Stimulated activated CD8-positive, alpha-beta memory T cell treated with anti-CD3 and anti-CD28 coated beads, Interleukin-15, amount 100 ng/mL, for 48 hours (primary cell): ENCODE measurements around the gene MRPL36.
"Not testable (repeated sequence)": the region's sequence is repeated elsewhere in the genome, so short reads cannot be mapped to it uniquely, and the experiment has no call there.

Source experiments
- DNase-seq, 2 donors: peaks; one replicate each; pipeline ENCODE4 v3.0.0-alpha.2; 2020; ENCODE audit warnings: low read depth in 2 of 2

The MRPL36 gene

GRCh38 chr5:1799602-1800471 is at the start of gene MRPL36:
Gene MRPL36, minus strand, starts transcription at chr5:1799837. Its CDS starts 902 bp downstream, at chr5:1798935.
- DNase-seq: peak; percentile 88 to 90

- DNase-seq: no peak
These were observed 48.0 kb upstream of the MRPL36 start for GRCh38 chr5:1847611-1848010.

DNA sequence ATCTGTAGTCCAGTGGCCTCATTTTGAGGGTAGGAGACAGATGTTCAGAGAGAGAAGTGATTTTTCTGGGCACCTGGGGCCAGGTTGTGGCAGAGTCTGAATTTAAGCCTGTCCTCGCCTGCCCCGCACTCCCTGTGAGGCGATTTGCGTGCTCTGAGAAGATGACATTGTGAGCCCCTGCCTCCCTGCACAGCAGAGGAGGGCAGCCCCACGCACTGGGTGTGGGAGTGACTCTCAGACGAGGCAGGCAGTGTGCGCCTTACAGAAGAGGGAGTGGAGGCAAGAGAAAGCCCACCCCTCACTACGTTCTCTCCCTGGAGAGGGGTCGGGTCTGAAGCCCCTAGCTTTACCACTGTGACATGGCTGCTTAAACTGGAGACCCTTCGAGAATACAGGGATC is 47.4 kb upstream of the MRPL36 start:
- no peak for DNase-seq

GRCh38 chr5:1846583-1846982 is 46.9 kb upstream of the MRPL36 start:
- DNase-seq: no peak

- DNase-seq: no peak
These were observed 46.1 kb upstream of the MRPL36 start for GRCh38 chr5:1845696-1846095.

DNA sequence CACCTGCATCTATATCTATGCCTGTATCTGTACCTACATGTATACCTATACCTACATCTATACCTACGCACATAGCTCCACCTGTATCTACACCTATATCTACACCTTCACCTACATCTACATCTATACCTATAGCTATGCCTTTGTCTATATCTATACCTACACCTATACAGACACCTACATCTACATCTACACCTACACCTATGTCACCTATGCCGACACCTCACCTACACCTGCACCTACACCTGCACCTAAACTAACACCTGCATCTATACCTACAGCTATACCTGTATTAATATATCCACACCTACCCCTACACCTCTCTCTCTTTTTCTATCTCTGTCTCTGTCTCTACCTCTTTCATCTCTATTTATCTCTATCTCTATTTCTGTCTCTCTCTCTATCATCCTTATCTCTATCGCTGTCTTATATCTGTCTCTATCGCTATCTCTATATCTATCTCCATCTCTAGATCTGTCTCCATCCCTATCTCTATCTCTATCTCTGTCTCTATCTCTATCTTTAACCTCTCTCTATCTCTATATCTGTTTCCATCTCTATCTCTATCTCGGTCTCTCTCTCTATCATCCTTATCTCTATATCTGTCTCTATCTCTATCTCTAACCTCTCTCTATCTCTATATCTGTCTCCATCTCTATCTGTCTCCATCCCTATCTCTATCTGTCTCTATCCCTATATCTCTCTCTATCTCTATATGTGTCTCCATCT is 45.2 kb upstream of the MRPL36 start:
- DNase-seq: no peak

DNA sequence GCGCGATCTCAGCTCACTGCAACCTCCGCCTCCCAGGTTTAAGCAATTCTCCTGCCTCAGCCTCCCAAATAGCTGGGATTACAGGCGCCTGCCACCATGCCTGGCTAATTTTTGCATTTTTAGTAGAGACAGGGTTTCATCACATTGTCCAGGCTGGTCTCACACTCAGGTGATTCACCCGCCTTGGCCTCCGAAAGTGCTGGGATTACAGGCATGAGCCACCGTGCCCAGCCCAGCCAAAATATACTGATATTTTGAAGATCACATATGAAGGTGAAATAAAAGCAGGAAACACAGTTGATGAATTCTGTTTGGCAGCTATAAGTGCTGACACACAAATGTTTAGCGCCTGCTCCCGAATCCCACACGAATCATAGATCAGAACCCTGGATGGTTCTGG is 44.1 kb upstream of the MRPL36 start:
- DNase-seq: not testable (repeated sequence)

- DNase-seq: no peak
These were observed 42.6 kb upstream of the MRPL36 start for GRCh38 chr5:1842004-1842819.

DNA sequence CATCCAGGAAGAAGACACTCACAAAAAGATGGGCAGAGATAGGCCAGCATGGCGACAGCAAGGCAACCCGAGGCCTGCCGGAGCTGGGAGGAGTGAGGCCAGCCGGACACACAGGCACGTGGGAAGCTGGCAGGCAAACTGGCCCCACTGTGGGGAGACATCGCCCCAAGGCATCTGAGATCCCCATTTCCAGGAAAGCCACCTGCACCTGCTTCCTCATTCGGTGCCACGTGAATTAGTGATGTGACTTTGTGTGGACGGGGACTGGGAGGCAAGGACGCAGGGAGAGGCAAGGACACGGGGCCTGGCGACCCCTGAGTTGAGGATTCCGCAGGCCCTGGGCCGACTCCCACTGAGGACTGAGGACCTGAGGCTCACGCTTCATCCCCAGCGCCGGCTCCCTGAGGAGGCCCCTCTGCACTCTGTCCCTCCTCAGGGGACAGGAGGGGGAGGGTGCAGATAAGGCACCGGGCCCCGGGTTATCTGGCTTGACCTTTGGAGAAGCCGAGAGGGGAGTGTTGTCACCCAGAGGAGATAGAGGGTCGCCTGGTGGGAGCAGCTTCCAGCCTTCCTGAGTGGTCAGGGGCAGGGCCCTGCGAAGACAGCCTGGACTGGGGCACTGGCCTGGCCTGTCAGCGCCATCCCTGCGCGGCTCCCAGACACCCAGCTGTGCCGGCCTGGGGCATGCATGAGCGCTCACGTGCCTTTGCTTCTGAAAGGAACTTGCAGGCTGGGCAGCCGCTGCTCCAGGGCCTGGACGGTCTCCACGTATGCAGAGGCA is 41.3 kb upstream of the MRPL36 start:
- no peak for DNase-seq

- no peak for DNase-seq
These were observed 40.5 kb upstream of the MRPL36 start for GRCh38 chr5:1840071-1840547.

DNA sequence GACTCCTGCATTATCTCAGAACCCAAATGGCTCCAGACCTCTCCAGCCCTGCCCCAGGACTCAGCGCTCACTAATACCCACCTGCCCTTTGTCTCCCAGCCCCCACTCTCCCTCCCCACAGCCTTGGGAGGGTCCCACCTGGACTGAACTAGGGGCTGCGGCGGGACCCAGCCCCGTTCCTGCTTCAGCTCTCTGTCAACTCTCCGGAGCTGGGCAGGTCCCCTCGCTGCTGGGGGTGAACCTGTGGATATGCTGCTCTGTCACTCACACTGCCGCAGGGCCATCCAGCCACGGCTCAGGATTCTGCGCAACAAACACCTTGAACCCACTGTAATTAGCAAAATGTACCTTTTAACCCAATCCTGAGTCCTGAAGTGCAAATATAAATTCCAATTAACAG is 38.4 kb upstream of the MRPL36 start:
- DNase-seq: no peak

DNA sequence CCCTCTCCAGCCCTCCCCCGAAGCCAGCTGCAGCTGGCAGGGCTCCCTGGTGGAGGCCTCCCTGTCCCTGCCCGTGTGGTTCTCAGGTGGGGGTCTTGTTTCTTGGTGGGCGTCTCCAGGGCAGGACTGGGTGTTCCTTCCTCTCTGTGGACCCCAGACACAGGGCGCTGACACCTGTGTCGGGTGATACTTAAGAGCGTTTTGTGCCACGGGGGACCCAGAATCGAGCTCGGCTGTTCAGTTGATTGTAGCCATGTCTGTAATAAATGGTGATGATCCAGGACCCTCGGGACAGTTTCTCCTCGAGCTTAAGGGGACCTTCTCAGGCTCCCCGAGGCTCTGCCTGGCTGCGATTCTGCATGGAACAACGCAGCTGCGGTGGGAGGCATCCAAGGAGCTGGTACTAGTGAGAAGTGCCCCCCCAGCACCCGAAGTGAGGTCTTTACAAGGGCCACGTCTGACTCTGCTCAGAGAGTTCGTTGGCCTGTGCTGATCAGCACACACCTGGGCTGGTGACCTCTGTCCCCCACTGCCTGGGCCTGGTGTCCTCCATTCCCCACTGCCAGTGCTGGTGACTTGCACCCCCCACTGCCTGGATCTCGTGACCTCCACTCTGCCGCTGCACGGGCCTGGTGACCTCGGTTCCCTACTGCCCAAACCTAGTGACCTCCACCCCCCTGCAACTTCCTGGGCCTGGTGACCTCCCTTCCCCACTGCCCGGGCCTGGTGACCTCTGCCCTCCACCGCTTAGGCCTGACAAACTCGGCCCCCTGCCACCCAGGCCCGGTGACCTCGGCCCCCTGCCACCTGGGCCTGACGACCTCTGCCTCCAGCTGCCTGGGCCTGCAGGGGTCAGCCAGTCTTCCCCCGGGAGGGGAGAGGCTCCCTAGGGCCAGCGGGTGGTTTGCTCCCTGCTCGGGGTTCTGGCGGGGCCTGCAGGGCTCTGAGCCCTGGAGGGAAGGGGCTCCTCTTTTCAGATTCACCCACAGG is 37.5 kb upstream of the MRPL36 start:
- no peak for DNase-seq

DNA sequence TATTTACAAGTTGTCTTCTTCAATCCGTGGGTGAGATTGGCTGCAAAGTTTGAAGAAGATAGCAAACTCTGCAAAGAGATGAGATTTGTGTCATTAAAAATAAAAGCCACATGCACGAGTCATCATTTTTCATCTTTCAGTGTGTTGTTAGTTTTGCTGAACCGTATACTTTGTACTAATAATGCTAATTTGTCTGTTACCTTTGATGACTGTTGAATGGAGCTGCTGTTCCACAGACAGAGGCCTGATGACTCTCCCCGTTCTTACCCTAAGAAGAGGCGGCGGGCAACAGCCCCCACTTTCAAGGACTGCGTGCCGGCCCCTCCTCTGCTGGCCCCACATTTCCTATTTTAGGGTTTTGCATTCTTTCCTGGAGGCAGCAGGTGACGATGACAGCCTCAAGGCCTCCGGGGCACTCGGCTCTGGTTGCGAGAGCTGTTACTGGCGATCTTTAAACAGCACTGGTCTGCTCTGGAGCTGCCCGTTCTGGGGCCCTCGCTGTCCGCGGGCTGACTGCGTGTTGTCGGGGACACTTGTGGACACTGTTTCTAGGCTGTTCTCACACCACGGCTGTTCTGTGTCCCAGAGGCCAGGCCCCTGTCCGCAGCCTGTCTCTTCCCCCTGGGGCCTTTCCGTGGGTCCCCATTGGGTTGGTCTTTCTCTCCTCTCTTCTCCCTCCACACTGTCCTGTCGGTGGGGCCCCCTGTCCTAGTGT is 36.7 kb upstream of the MRPL36 start:
- DNase-seq: no peak

DNA sequence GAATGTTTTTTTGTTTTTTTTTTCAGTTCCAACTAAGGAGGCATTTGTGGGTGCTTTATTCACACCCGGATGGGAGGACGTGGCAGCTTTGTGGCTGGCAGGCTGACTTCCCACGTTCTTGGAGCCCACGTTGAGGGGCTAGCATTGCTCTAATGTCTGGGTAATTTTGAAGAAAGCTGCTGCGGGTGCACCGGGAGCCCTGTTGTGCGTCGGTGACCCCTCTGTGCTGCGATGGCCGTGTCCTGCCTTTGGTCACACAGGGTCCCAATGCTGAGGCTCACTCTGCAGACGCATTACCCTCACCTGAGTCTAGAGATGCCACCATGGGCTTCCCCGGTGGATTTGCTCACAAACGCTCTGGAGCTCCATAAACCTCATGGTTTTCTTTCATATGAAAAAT is 35.8 kb upstream of the MRPL36 start:
- DNase-seq: no peak

DNA sequence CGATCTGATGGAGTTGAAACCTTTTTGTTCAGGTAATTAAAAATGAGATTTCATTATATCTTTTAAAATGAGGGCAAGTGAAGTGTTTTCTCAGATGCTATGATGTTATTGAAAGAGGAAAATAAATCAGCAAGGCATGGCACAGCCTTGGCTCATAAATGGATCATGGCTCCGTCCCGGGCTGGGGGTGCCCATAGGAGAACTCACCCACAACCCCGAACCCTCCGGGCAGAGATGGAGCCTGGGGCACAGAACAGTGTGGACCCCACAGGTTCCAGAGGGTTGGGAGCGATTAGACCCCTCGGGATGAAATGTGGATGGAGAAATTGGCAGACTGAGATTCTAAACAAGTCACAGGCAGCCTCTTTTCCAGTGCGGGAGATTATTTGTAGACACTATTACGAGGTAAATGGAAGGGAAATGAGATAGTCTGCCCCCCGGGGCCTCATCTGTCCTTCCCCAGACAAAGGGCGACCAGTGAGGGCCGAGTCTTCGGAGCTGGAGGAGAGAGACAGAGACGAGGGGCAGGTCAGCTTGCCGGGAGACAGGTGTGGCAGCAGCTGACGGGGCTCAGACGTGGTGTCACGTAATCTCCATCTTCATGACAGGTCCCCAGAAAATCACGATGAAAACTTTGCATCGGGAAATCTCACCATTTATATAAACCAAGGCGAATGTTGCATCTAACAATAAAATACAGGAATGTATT is 35.2 kb upstream of the MRPL36 start:
- DNase-seq: no peak

DNA sequence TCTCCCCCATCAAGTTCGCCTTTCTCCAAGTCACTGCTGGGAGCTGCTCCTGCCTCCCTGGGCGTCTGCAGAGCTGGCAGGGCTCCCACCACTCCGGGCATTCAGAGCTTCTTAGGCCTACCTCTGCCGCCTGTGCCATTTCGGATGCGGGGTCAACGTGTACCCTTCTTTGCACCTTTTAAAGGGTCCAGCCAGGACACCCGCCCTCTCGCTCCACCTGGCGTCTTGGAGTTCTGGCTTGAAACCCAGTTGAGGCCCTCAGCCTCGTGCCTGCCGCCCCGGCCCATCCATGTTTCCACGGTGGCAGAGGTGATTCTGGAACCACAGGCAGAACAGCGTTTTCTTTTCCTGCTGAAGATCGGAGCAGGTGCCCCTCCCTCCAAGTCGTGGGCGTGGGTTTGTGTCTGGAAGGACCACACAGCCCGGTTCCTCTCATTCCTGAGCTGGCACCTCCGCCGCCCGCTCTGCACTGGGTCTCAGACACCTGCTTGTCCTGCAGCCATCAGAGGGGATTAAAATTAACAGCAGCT is 34.5 kb upstream of the MRPL36 start:
- no peak for DNase-seq

- DNase-seq: no peak
These were observed 33.8 kb upstream of the MRPL36 start for GRCh38 chr5:1833264-1834021.
